Mesothelial cell of epicardium (in vitro differentiated cells): ENCODE data around the gene ALDH5A1. TPM values are rescaled to one million over a fixed set of nuclear protein-coding genes. Genes with fewer than 3 reads are reported as not detected.

ENCODE experiments used
- DNase-seq, 2 experiments: peaks; one replicate each; pipeline ENCODE4 v3.0.0; 2021; ENCODE audit warnings: low spot score in 2 of 2; ENCODE audit not compliant: unreplicated experiment in 2 of 2
- H3K27ac Mint-ChIP-seq: 2 replicates; pipeline ENCODE4 v1.8.0; 2021; ENCODE audit warnings: mixed read lengths
- H3K27me3 Mint-ChIP-seq: 2 replicates; pipeline ENCODE4 v1.8.0; 2021; ENCODE audit warnings: low read depth, mixed read lengths
- H3K36me3 Mint-ChIP-seq: 2 replicates; pipeline ENCODE4 v1.8.0; 2021; ENCODE audit warnings: mixed read lengths
- H3K4me1 Mint-ChIP-seq: 2 replicates; pipeline ENCODE4 v1.8.0; 2021; ENCODE audit warnings: mixed read lengths
- H3K4me3 Mint-ChIP-seq: 2 replicates; pipeline ENCODE4 v1.8.0; 2021; ENCODE audit warnings: mild to moderate bottlenecking, moderate library complexity, mixed read lengths
- H3K9me3 Mint-ChIP-seq: 2 replicates; pipeline ENCODE4 v1.8.0; 2021; ENCODE audit warnings: mixed read lengths
- total RNA-seq: library from RNA; stranded (reverse); gene quantifications from 3 replicates; pipeline ENCODE4 v1.2.1, GENCODE V29; 2021
- TF ChIP-seq, protein P1 (sequence below): fragments of 200-600 bp; sonication (generic); IDR thresholded peaks from one replicate; pipeline ENCODE4 v1.5.0; 2021; ENCODE audit warnings: antibody characterized with exemption; ENCODE audit not compliant: unreplicated experiment

Gene ALDH5A1
- total RNA-seq, 1 donor from 2014 or later: 22.6 TPM

DNA sequence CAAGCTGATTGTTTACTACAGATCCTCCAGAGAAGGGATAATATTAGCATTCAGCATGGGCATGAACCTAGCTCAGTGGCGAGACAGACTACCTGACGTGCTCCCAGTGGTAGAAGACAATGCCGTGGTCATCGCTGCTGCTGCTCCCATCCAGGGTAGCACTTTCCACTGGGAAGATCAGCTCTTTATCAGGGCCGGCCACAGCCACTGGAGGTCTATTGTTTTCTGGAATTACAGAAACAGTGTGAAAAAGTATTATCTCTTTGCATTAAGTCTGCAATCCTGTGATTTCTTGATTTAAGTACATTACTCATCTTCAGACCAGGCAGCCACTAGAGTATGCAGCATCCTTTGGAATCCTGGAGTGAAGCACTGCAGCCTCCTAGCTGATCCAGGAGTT, 75.0 kb downstream of the ALDH5A1 start:
- Mint-ChIP-seq H3K27ac (no peak overlapping the region), H3K9me3 (no peaks in the 10 kb centered on the region), H3K4me1 (no peaks in the 10 kb centered on the region), H3K36me3 (no peaks in the 10 kb centered on the region), H3K4me3 (no peak overlapping the region), H3K27me3 (peaks cover 12% of the 10 kb centered on the region)
- TF ChIP-seq, protein P1, sequence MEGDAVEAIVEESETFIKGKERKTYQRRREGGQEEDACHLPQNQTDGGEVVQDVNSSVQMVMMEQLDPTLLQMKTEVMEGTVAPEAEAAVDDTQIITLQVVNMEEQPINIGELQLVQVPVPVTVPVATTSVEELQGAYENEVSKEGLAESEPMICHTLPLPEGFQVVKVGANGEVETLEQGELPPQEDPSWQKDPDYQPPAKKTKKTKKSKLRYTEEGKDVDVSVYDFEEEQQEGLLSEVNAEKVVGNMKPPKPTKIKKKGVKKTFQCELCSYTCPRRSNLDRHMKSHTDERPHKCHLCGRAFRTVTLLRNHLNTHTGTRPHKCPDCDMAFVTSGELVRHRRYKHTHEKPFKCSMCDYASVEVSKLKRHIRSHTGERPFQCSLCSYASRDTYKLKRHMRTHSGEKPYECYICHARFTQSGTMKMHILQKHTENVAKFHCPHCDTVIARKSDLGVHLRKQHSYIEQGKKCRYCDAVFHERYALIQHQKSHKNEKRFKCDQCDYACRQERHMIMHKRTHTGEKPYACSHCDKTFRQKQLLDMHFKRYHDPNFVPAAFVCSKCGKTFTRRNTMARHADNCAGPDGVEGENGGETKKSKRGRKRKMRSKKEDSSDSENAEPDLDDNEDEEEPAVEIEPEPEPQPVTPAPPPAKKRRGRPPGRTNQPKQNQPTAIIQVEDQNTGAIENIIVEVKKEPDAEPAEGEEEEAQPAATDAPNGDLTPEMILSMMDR: no peak
- DNase-seq: no peak

DNA sequence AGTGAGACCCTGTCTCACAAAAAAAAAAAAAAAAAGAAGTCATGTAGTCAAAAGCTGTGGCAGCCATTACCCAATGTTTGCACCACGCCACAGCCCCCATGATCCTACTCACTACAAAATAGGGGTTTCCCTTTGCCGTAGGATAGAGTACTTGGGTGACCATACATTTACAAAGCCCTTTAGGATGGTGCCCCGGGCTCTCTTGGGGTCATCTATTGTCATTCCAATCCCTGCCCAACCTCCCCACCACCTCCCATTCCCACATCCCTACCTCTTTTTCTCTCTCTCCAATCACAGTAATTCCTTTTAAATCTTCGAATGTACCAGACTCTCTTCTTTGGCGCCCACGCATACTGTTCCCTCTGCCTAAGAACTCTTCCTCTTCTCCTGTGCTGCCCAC, 76.6 kb downstream of the ALDH5A1 start:
- Mint-ChIP-seq H3K36me3 (no peaks in the 10 kb centered on the region), H3K4me1 (no peaks in the 10 kb centered on the region), H3K9me3 (no peaks in the 10 kb centered on the region), H3K27me3 (peaks cover 12% of the 10 kb centered on the region), H3K27ac (no peak overlapping the region), H3K4me3 (no peak overlapping the region)
- DNase-seq: no peak
- TF ChIP-seq, protein P1: no peak

DNA sequence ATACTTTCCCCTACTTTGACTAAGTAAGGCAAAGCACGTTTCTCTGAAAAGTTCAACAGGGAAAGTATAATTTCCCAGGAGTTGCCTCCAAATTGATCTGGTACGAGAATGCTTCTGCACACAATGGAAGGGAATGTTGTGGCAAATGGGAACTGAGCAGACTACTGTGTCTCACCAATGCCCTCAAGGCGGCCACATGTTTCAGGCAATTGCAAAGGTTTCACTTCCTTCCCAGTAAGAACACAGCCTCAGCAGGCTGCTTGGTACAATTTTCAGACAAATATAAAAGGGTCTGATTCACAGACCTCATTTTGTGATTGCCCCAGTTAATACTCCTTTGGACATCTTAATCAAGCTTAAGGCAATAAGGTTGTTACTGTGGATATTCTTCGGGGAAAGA, 80.0 kb downstream of the ALDH5A1 start:
- TF ChIP-seq, protein P1: no peak
- H3K9me3 Mint-ChIP-seq: no peaks in the 10 kb centered on the region
- H3K36me3 Mint-ChIP-seq: no peaks in the 10 kb centered on the region
- no peak for DNase-seq
- H3K27me3 Mint-ChIP-seq: peaks cover 11% of the 10 kb centered on the region
- no peak overlapping the region for H3K27ac Mint-ChIP-seq
- no peaks in the 10 kb centered on the region for H3K4me1 Mint-ChIP-seq
- no peak overlapping the region for H3K4me3 Mint-ChIP-seq

DNA sequence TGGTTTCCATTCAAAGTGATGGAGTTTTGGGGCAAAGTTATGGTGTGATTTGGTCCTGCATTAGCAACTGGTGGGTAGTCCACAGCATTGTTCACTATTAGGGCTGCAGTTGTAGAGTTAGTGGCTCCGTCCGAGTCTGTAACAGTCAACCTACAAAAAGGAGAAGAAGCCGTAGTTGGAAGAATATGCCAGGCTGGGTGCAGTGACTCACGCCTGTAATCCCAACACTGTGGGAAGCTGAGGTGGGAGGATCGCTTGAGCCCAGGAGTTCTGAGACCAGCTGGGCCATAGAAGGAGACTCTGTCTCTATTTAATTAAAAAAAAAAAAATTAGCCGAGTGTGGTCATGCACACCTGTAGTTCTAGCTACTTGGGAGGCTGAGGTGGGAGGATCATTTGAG, 81.7 kb downstream of the ALDH5A1 start:
- TF ChIP-seq, protein P1: no peak
- H3K4me1 Mint-ChIP-seq: no peaks in the 10 kb centered on the region
- no peaks in the 10 kb centered on the region for H3K36me3 Mint-ChIP-seq
- H3K27ac Mint-ChIP-seq: no peak overlapping the region
- H3K9me3 Mint-ChIP-seq: no peaks in the 10 kb centered on the region
- no peak overlapping the region for H3K4me3 Mint-ChIP-seq
- no peak for DNase-seq
- H3K27me3 Mint-ChIP-seq: peaks cover 11% of the 10 kb centered on the region

DNA sequence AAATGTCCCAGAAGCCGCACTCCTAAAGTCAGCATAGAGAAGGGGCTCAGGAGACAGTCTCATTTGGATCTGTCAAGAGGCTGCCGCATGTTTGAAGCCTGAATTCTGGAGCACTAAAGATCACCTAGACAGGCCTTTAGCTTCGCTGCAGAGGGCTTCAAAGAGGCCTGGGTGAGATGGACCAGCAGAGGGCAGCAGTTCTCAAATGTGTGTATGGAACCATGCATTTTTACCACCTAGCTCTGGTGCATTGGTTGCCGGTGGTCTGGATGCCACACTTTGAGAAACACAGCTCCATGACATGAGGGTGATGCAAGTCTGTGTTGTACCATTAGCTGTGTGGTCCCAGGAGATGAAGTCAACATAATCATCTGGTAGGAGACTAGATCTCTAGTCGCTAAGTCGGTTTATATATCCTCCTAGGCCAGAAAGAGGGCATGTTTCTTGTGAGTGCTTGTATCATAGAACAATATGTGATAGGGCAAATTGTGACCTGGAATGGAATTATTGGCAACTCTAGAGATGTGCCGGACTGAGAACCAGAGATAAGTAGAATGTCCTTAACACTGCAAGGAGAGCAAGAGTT, 86.4 kb downstream of the ALDH5A1 start:
- TF ChIP-seq, protein P1: peak; percentile 61
- DNase-seq: peak; percentile 59 to 78
- Mint-ChIP-seq H3K4me3 (no peak overlapping the region), H3K27ac (no peak overlapping the region), H3K36me3 (no peaks in the 10 kb centered on the region), H3K27me3 (peaks cover 17% of the 10 kb centered on the region), H3K4me1 (peaks cover 25% of the 10 kb centered on the region), H3K9me3 (no peaks in the 10 kb centered on the region)
